ENCODE data around the gene BMPER.

The BMPER gene

DNA sequence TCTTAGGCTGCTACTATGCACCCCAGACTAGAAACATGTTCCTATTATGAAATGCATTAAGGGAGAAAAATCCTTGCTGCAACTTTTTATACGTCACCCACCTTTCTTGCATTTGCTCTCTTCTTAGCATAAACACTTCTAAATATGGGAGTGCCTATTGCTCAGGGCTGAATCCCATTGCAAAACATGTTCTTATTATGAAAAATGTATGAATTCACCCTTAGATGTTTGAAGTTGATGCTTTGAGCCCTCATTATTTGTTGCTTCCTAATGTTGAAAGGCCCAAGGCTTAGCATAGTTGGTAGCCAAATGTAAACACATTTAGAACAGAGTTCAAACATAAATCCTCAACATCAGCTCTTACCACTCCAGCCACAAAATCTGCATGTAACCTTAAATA lies 52.8 kb downstream of the BMPER start:
- Histone ChIP-seq H3K4me2 (no peak overlapping the region), H3K36me3 (no peaks in the 10 kb centered on the region), H4K20me1 (no peaks in the 10 kb centered on the region), H3K27me3 (no peaks in the 10 kb centered on the region), H3K27ac (no peak overlapping the region), H3K4me1 (no peaks in the 10 kb centered on the region), H3K9me3 (no peaks in the 10 kb centered on the region), H3K4me3 (no peak overlapping the region), H3K9ac (no peak overlapping the region)
- TF ChIP-seq Cebpa-rat (IDR thresholded peaks at IDR 0.05): no peak

- no peaks in the 10 kb centered on the region for H3K36me3 ChIP-seq
- no peak for TF ChIP-seq Cebpa-rat (IDR thresholded peaks at IDR 0.05)
- H3K27ac ChIP-seq: no peak overlapping the region
- H3K9me3 ChIP-seq: no peaks in the 10 kb centered on the region
- no peak overlapping the region for H3K4me2 ChIP-seq
- H3K4me3 ChIP-seq: no peak overlapping the region
- no peaks in the 10 kb centered on the region for H3K27me3 ChIP-seq
- H3K4me1 ChIP-seq: no peaks in the 10 kb centered on the region
- H3K9ac ChIP-seq: no peak overlapping the region
- no peaks in the 10 kb centered on the region for H4K20me1 ChIP-seq
These were observed 54.3 kb downstream of the BMPER start for GRCh38 chr7:33959676-33960075.

GRCh38 chr7:33961948-33962347 lies 56.6 kb downstream of the BMPER start:
- no peak for TF ChIP-seq Cebpa-rat (IDR thresholded peaks at IDR 0.05)

DNA sequence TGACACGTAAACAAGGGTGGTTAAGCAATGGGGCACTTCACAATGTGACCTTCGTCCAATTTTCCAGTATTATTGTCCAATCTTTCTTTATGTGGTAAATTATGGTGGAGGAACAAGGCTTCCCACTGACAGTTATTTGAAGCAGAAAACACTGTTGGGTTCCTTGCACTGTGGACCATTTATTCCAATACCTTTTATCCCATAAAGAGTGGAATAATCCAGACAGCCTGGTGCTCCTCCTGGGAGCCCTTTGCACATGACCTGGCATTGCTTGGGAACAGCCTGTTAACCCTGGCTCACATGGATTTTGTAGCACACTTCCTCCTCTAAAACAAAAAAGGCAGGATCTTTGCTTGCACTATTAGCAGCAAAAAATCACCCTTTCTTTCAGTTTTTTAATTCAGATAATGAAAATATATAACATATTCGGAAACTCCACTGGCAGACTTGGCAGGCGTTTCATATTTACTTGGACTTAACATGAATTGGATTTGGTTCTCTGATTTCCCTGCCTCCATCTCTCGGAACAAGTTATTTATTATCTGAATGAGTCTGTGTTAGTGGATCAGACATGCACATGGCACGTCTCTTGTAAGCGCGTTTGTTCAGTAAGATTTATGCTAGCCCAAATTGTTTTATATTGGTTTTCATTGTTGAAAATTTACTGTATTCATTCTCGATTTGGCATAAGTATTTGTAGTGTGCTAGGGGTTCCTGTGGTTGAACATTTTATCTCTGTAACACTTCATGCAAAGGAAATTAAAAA lies 59.3 kb downstream of the BMPER start:
- Histone ChIP-seq H3K4me2 (no peak overlapping the region), H3K36me3 (no peaks in the 10 kb centered on the region), H4K20me1 (no peaks in the 10 kb centered on the region), H3K4me3 (no peak overlapping the region), H3K27me3 (no peaks in the 10 kb centered on the region), H3K9ac (no peak overlapping the region), H3K4me1 (no peaks in the 10 kb centered on the region), H3K27ac (no peak overlapping the region), H3K9me3 (no peaks in the 10 kb centered on the region)
- TF ChIP-seq Cebpa-rat (IDR thresholded peaks at IDR 0.05): no peak

More at GRCh38 chr7:33961948-33962347, 56.6 kb downstream of the BMPER start:
- Histone ChIP-seq H3K4me2 (no peak overlapping the region), H3K9ac (no peak overlapping the region), H3K9me3 (no peaks in the 10 kb centered on the region), H3K27ac (no peak overlapping the region), H3K36me3 (no peaks in the 10 kb centered on the region), H4K20me1 (no peaks in the 10 kb centered on the region), H3K4me3 (no peak overlapping the region), H3K27me3 (no peaks in the 10 kb centered on the region), H3K4me1 (no peaks in the 10 kb centered on the region)

GRCh38 chr7:33965183-33965744 lies 59.9 kb downstream of the BMPER start:
- Histone ChIP-seq H3K9me3 (no peaks in the 10 kb centered on the region), H3K9ac (no peak overlapping the region), H3K4me3 (no peak overlapping the region), H3K36me3 (no peaks in the 10 kb centered on the region), H3K4me2 (no peak overlapping the region), H3K27ac (no peak overlapping the region), H3K4me1 (no peaks in the 10 kb centered on the region), H4K20me1 (no peaks in the 10 kb centered on the region), H3K27me3 (no peaks in the 10 kb centered on the region)
- no peak for TF ChIP-seq Cebpa-rat (IDR thresholded peaks at IDR 0.05)

DNA sequence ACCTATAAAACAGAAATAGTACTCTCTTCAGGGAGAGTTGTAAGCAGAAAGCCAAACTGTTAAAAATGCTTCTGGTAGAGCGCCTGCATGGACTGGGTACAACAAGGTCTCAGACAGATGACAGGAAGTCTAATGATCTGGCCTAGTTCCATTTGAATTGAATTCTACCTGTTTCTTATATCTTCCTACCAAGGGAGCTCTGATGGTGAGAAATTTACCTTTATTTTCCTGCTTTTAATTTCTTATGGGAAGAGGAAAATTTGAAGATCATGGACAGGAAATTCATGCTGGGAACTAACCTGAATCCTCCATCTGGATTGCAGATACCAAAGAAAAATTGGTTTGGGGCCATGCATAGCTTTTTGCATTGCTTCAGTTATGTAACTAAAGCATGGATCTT lies 63.3 kb downstream of the BMPER start:
- H3K27me3 ChIP-seq: no peaks in the 10 kb centered on the region

DNA sequence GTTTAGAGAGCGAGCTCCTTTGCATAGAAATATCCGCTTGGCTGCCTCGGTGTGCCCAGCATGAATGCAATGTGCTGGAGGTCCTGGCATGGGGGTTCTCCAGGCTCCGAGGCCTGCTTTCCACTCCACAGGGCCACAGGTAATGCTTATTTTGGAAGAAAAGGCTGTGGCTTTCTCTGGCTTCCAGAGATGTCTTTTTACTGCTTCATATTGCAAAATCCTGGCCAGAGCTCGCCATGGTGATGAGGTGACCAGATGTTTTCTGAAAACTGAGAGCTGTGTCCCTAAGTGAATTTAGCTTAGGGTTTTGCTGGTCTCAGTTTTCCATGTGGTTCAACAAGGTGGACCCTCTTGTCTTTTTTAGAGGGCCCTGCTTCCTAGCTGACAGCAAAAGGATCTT lies 65.2 kb downstream of the BMPER start:
- H3K27me3 ChIP-seq: no peaks in the 10 kb centered on the region
- H3K27ac ChIP-seq: no peak overlapping the region
- H3K4me2 ChIP-seq: no peak overlapping the region
- H3K36me3 ChIP-seq: no peaks in the 10 kb centered on the region
- no peak for TF ChIP-seq Cebpa-rat (IDR thresholded peaks at IDR 0.05)
- H3K4me1 ChIP-seq: no peaks in the 10 kb centered on the region
- no peak overlapping the region for H3K4me3 ChIP-seq
- no peaks in the 10 kb centered on the region for H4K20me1 ChIP-seq
- no peaks in the 10 kb centered on the region for H3K9me3 ChIP-seq
- H3K9ac ChIP-seq: no peak overlapping the region

More for the DNA sequence above, 63.3 kb downstream of the BMPER start:
- Histone ChIP-seq H3K9ac (no peak overlapping the region), H4K20me1 (no peaks in the 10 kb centered on the region), H3K9me3 (no peaks in the 10 kb centered on the region), H3K4me3 (no peak overlapping the region), H3K36me3 (no peaks in the 10 kb centered on the region), H3K27ac (no peak overlapping the region), H3K4me1 (no peaks in the 10 kb centered on the region), H3K4me2 (no peak overlapping the region)
- no peak for TF ChIP-seq Cebpa-rat (IDR thresholded peaks at IDR 0.05)

- Histone ChIP-seq H3K9ac (no peak overlapping the region), H3K36me3 (no peaks in the 10 kb centered on the region), H3K4me3 (no peak overlapping the region), H3K9me3 (no peaks in the 10 kb centered on the region), H4K20me1 (no peaks in the 10 kb centered on the region), H3K27me3 (no peaks in the 10 kb centered on the region), H3K4me2 (no peak overlapping the region), H3K4me1 (no peaks in the 10 kb centered on the region), H3K27ac (no peak overlapping the region)
- no peak for TF ChIP-seq Cebpa-rat (IDR thresholded peaks at IDR 0.05)
These were observed 65.8 kb downstream of the BMPER start for GRCh38 chr7:33971106-33971505.

DNA sequence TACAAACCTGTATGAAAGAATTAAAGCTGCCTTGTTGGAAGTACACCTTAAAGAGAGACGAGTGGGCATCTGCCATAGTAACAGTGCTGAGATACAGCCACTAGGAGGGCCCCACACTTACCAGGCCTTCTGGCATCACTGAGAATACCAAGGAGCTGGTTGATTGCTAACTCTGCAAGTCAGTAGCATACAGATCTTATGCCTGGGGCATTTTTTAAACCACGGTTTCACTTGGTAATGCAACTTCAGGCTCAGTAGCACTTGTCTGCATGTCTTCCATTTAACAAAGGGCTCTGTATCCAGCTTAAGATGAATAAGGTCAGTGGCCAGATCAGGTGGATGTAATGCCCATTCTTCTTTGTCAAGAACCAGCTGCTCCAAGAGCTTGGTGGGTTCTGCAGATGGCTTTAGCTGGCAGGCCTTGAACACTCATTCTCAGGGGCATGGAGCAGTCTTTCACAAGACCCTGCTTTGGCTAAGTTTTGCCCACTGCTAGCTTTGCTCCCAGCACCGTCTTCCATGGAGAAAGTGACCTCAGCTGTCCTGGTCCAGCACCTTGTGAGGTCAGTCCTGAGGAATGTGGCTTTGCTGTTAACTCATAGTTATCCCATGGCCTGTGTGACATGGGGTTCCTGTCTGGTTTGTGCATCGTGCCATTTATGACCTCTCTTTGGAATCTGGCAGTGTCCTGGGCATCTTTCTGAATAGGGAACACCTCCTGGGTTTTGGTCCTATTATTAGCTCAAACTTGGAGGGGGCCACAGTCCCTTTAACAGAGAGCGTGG lies 68.1 kb downstream of the BMPER start:
- no peaks in the 10 kb centered on the region for H3K9me3 ChIP-seq
- H3K4me3 ChIP-seq: no peak overlapping the region
- no peak overlapping the region for H3K27ac ChIP-seq
- H3K4me1 ChIP-seq: no peaks in the 10 kb centered on the region
- H3K27me3 ChIP-seq: no peaks in the 10 kb centered on the region
- no peak overlapping the region for H3K9ac ChIP-seq
- H3K4me2 ChIP-seq: no peak overlapping the region
- no peaks in the 10 kb centered on the region for H3K36me3 ChIP-seq
- H4K20me1 ChIP-seq: no peaks in the 10 kb centered on the region
- no peak for TF ChIP-seq Cebpa-rat (IDR thresholded peaks at IDR 0.05)

GRCh38 chr7:33979300-33979806 lies 74.0 kb downstream of the BMPER start:
- Histone ChIP-seq H4K20me1 (no peaks in the 10 kb centered on the region), H3K36me3 (no peaks in the 10 kb centered on the region), H3K4me1 (no peaks in the 10 kb centered on the region), H3K27ac (no peak overlapping the region), H3K4me3 (no peak overlapping the region), H3K9me3 (no peaks in the 10 kb centered on the region), H3K4me2 (no peak overlapping the region), H3K27me3 (no peaks in the 10 kb centered on the region), H3K9ac (no peak overlapping the region)
- no peak for TF ChIP-seq Cebpa-rat (IDR thresholded peaks at IDR 0.05)
